GM18861 (cell line): ENCODE results near the gene CEP170B.
"Not testable (repeated sequence)": the region's sequence is repeated elsewhere in the genome, so short reads cannot be mapped to it uniquely, and the experiment has no call there.

Experiments
- ATAC-seq: cut with Tn5 transposase; IDR thresholded peaks from one replicate; pipeline ENCODE4 v1.9.1; 2021; ENCODE audit not compliant: unreplicated experiment

CEP170B gene

DNA sequence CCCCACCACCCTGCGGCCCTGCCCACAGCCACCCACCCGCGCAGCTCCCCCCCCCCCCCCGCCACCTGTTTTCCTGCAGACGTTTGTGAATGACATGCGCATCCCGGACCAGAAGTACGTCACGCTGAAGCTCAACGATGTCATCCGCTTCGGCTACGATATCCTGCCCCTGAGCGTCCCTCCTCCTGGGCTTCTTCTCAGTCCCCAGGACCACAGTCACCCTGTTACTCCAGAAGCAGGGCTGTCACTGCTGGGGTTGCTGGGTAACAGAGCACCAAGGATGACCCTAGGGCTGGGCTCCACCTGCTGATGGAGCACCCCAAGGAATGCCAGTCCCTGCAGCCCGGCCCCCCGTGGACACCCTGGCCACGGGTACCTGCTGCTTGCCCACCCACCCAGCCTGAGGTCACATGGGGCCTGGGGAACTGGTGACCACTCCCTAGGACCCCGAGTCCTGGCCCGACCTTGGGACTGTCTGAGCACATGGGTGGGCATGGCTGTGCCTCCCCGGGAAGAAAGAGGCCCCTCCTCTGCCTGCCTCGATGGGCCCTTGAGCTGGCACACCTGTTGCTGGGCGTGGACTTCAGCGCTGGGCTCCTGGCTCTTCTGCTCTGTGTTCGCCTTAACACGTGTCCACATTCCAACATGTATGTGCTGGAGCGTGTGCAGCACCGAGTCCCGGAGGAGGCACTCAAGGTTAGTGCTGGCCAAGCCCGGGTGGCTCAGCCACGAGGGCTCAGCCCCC lies 12.9 kb downstream of the CEP170B start:
- ATAC-seq = no peak

GRCh38 chr14:104878582-104878981 lies 13.5 kb downstream of the CEP170B start:
- no peak for ATAC-seq

DNA sequence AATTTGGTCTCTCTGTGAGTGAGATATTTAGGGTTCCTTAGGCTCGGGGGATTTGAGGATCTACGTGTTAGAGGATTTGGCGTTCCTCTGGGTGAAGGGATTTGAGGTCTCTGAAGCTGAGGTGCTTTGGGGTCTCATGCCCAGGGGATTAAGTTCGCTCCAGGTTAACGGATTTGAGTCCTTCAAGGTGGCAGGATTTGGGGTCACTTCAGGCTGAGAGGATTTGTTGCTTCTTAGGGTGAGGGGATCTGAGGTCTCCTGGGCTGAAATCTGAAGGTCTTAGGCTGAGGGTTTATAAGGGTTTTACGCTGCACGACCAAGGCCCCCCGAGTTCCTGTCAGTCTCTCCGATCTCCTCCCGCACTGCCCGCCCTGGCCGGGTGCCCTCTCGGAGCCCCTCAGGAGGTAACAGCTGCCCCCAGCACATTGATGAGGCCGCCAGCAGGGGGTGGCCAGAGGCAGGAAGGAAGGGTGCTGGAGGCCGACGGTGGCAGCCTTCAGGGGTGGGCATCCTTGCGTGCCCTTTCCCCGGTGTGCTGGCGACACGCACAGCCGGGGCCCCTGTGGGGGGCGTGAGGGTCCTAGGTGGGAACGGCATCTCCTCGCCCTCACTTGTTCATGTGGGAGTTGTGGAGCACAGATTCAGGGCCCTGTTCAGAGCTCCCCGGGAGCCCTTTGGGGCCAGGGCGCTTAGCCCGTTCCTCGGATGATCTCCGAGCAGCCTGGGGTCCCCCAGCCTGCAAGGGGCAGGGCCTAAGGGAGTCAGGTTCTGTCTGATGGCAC lies 14.3 kb downstream of the CEP170B start:
- no peak for ATAC-seq

DNA sequence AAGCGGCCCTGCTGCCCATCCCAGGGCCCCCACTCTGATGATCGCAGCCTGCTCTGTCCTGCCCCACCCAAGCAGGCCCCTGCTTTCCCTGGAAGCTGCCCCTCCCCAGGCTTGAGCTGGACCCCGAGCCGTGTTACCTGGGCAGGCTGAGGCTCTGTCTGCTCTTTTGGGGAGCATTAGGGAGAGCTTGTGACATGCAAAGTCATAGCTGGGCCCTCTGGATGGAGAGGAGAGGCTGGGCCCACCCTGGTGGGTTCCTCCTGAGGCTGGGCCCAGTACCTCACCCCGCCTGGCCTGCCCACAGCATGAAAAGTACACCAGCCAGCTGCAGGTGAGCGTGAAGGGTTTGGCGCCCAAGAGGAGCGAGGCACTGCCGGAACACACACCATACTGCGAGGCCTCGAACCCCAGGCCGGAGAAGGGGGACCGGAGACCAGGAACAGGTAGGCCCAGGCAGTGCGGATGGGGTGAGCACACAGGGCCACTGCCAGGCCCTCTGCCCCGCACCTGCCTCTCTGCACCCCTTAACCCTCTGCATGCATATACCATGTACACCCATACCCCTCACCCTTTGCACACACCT lies 15.0 kb downstream of the CEP170B start:
- no peak for ATAC-seq

DNA sequence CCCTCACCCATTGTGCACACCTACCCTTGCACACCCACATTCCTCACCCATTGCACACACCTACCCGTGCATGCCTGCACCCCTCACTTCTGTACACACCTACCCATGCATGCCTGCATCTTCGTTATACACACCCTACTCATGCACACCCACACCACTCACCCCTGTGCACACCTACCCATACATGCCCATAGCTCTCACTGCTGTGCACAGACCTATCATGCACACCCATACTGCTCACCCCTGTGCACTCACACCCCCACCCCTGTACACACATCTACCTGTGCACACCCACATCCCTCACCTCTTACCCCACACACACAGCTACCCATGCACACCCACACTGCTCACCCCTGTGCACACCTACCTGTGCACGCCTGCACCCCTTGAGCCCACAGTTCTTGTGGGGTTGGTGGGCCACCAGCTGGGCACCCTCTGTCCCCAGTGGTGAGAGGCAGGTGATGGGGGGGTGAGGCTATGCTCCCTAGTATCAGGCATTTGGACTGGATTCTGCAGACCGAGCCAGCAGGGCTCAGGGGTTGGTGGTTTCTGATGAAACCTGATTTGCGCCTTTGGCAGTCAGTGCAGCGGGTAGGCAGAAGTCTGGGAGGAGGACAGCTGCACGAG lies 15.6 kb downstream of the CEP170B start:
- ATAC-seq = no peak

DNA sequence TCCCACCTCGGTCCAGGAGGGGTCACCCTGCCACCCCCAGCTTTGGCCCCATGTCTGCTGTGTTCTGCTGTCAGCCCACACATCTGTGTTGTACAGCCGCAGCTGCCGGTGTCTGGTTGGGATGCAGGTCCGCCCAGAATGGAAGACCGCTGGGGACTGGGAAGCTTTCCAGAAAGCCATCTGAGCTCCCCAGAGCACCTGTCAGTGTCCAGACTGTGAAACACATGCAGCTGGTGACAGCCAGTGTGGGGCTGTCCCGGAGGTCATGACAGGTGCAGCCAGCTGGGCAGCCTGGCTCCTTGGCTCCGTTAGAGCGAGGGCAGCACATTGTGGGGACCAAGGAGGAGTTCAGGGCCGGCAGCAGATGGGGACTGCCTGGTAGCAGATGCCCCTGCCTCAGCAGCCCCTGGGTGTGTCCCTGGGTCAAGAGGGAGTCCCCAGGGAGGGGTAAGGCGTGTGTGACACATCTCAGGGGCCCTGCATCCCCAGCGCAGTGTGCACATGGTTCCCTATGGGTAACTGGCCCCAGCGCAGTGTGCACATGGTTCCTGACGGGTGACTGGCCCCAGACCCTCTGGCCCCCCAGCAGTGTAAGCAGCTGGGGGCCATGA lies 16.4 kb downstream of the CEP170B start:
- ATAC-seq = no peak

DNA sequence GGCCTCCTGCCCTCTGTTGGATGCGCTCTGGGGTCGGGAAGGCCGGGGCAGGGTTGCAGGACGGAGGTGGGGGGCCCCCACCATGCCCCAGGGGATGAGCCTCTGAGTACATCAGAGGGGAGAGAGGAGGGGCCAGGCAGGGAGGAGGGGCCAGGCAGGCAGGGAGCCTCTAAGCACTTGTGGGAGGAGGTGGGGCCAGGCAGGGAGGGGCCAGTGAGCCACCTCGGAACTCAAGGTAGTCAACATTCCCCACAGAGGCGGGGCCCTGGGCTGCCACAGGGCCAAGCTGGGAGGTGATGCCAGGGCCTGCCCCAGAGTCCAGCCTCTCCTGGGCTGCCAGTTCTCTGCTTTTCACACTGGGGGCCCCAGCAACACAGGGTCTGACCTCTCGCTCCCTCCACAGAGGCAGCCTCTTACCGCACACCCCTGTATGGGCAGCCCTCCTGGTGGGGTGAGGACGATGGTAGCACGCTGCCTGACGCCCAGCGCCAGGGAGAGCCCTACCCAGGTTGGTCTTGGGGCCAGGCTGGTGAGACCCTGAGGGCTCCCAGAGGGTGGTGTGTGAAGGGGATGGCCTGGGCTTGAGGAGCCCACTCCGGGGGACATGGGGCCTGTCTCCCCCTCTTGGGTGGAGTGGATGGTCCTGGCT lies 17.4 kb downstream of the CEP170B start:
- ATAC-seq = no peak

DNA sequence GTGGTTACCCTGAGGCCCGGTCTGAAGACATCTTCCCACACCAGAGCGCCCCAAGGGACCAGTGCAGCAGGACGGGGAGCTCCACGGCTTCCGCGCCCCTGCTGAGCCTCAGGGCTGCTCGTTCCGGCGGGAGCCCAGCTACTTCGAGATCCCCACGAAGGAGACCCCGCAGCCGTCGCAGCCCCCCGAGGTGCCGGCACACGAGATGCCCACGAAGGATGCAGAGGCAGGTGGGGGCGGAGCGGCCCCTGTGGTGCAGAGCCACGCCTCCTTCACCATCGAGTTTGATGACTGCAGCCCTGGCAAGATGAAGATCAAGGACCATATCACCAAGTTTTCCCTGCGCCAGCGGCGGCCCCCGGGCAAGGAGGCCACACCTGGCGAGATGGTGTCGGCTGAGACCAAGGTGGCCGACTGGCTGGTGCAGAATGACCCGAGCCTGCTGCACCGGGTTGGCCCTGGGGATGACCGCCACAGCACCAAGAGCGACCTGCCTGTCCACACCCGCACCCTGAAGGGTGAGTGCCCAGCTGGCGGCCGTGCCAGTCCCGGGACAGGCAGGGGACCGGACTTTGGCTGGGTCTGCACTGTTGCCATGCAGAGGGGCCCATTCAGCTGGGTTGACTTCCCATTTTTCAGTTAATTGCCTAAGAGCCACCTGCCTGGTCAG lies 18.1 kb downstream of the CEP170B start:
- no peak for ATAC-seq

GRCh38 chr14:104883681-104884361 lies 18.8 kb downstream of the CEP170B start:
- no peak for ATAC-seq

DNA sequence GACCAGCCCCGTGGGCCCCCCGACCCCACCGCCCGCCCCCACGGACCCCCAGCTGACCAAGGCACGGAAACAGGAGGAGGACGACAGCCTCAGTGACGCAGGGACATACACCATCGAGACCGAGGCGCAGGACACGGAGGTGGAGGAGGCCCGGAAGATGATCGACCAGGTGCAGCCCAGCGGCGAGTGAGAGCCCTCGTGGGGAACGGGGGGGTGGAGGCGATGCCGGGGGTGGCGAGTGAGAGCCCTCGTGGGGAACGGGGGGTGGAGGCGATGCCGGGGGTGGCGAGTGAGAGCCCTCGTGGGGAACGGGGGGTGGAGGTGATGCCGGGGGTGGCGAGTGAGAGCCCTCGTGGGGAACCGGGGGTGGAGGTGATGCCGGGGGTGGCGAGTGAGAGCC lies 19.3 kb downstream of the CEP170B start:
- ATAC-seq = not testable (repeated sequence)

- ATAC-seq = no peak
Observed at GRCh38 chr14:104885031-104885972, 20.2 kb downstream of the CEP170B start.

GRCh38 chr14:104885973-104886689 lies 21.1 kb downstream of the CEP170B start:
- no peak for ATAC-seq

GRCh38 chr14:104886690-104887622 lies 21.9 kb downstream of the CEP170B start:
- ATAC-seq = no peak

DNA sequence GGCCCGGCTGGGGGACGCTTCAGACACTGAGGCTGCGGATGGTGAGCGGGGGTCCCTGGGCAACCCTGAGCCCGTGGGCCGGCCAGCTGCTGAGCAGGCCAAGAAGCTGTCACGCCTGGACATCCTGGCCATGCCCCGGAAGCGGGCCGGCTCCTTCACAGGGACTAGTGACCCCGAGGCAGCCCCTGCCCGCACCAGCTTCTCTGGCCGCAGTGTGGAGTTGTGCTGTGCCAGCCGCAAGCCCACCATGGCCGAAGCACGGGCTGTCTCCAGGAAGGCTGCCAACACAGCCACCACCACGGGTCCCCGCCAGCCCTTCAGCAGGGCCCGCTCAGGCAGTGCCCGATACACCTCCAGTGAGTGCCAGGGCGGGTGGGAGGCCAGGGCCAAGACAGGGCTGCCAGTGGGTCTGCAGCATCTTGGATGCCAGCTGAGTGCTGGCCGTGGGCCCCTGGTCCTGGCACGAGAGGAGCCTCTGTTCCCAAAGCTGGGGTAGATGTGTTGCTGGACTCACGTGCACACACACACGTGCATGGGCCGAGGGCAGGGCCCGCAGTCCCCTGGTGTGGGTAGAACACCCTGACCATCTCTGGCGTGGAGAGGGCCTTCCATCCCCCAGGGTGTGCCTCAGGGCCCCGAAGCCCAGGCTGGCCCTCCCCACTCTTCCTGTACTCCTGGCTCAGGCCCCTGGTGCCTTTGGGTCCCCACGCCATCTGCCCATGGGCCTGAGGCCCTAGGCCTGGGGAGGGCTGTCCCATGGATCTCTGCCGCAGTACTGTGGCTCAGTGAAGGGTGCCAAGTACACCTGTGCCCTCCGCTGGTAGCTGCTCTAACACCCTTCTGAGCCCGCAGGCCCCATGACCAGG lies 22.8 kb downstream of the CEP170B start:
- ATAC-seq = no peak

DNA sequence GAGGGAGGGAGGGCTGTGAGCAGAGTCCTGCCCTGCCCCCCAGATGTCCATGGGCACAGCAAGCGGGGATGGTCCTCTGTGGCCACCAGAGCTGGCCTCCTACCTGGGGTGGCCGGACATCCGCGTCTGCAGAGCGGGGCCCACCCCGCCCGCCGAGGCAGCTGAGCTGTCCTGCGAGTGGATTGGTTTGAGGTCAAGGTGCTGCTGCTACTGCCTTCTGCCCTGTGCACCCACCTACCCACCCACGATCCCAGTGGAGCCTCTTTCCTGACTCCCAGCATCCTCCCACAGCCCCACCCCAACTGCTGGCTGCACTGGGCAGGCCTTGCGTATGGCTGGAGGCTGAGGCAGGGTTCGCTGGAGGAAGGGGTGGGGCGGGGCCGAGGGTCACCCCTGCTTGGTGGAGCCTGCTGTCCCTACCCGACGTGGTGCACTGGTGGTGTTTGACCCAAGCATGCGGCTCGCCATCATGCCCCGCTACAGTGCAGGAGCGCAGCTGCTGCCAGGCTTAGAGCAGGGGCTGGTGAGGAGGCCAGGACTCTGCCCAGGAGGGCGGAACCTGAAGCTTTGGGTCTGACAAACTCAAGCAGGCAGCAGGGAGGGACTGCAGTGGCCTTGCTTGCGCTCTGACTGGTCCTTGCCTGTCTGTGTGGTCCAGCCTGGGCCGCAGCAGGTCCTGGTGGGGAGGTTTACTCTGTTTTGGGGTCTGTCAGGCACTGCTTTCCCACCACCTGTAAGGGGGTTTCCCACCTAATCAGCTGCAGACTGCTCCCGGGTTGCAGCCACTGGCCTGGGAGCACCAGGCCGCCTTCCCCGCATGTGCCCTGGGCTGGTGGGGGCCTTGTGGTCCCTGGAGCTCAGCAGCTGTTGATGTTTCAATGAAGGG lies 23.7 kb downstream of the CEP170B start:
- ATAC-seq = no peak
